NCI-H2171 (cell line): ENCODE measurements around the gene CRADD.
"Not testable (repeated sequence)": the region's sequence is repeated elsewhere in the genome, so short reads cannot be mapped to it uniquely, and the experiment has no call there.

Experiments used
- DNase-seq: peaks from one replicate; lab custom pipeline; 2025; lab: John Stamatoyannopoulos, UW

CRADD gene

DNA sequence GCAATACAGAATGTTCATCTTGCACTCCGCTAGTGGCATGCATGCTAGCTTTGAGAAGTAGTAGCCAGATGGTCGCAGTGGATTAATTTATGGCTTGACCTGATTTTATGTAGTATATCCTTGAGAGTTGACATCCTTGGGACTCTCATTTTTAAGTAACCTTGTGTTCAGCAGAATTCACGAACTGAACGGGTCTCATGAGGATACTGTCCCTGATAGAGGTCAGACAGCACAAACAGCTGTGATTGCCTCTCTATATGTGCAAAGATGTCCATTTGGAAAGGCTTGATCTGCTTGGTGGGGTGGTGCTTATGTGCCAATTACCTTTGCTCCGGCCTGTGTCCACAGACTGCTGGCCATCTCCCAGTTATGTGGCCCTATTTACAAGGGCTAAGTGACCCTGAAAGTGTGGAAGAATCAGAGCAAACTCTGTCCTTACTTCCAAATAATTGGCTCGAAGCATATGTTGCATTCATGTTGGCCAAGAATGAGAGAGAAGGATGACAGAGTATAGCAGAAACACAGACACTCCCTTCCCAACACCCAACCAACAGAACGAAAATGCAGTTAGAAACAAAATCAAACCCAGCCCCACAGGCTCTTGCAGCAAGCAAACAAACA lies 167.1 kb downstream of the CRADD start:
- no peak for DNase-seq

DNA sequence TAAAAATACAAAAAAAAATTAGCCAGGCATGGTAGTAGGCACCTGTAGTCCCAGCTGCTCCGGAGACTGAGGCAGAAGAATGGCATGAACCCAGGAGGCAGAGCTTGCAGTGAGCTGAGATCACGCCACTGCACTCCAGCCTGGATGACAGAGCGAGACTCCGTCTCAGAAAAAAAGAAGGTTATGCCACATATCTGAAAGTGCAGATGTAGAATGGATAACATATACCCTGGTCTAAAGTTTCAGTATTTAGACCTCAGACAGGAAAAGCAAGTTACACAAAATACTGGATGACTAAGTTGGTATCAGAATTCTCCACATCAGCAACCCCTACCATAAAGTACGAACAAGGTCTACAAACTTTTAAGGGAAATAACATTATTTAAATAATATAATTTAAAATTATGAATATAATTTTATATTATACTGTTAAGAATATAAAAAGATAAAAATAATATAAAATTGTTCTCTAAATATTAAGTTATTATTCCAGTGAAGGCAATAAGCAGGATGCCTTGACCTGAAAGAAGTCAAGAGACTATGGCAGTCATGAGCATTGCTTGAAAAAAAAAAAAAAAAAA lies 169.9 kb downstream of the CRADD start:
- DNase-seq: no peak

DNA sequence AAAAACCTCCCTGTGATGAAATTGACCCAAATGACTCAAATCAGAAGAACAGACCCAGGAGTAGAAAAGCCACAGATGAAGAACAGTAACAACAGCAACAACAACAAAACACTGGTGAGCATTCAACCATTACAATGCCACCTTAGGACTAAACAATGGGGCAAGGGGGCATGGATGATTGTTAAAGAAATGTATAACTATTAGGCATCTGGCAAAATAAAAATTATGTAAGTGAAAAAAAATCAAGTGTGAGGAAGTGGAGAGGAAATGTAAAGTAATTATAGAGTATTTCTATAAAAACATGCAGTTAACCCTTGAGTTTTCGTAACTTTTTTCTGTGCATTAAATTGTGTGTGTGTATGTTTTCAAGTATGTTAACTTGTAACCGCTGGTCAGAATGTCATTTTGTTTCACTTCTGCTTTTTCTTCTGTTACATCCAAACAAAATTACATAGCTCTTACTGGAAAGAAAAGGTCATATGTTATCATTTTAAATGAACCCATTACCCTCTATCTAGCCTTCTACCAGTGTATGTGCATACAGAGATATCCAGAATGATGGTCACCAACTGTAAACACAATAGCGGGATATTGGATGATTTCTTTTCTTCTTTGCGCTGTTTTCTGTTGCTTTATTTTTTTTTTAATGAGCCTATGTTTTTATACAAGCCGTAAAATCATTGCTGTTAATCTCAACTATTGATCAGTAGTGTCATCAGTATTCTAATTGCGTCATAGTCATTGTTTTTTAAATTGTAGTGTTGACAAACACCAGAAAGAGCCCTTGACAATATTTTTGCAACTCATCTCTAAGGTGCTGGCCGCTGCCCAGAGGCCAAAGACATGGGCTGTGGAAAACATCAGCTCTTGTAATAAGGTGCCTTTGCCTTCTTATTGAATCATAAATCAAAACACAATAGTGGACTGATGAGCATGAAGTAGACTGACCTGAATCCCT lies 170.6 kb downstream of the CRADD start:
- DNase-seq: no peak

DNA sequence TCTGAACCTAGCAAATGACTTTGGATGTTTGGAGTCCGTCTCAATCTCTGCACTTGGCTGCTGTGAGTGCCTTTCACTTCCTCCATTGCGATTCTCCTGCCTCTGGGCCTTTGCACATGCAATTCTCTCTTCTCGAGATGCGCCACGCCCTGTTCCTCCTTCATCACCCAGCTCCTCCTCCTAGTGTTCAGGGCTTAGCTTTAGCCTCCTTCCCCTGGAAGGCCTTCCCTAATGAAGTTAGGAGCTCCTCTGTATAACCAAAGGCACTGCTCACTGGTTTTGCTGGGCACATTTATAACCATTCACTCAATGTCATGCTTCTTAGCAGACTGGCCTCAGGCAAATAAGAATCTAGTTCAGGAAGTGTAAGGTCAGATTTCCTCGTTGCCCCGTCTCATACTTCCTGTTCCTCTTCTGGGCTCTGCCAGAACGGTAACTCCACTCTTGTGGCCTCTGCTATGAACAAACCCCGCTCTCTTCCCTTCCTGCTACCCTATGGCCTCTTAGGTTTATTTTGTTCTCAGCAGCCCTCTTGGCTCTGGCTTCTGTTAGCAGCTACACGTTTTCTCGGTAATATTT lies 171.4 kb downstream of the CRADD start:
- DNase-seq: no peak

DNA sequence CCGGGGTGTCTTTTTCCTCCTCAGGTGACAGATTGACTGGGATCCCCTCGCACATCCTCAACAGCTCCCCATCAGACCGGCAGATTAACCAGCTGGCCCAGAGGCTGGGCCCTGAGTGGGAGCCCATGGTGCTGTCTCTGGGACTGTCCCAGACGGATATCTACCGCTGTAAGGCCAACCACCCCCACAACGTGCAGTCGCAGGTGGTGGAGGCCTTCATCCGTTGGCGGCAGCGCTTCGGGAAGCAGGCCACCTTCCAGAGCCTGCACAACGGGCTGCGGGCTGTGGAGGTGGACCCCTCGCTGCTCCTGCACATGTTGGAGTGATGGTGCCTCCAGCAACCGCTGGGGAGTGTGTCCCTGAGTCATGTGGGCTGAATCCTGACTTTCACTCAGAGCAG lies 172.8 kb downstream of the CRADD start:
- no peak for DNase-seq

DNA sequence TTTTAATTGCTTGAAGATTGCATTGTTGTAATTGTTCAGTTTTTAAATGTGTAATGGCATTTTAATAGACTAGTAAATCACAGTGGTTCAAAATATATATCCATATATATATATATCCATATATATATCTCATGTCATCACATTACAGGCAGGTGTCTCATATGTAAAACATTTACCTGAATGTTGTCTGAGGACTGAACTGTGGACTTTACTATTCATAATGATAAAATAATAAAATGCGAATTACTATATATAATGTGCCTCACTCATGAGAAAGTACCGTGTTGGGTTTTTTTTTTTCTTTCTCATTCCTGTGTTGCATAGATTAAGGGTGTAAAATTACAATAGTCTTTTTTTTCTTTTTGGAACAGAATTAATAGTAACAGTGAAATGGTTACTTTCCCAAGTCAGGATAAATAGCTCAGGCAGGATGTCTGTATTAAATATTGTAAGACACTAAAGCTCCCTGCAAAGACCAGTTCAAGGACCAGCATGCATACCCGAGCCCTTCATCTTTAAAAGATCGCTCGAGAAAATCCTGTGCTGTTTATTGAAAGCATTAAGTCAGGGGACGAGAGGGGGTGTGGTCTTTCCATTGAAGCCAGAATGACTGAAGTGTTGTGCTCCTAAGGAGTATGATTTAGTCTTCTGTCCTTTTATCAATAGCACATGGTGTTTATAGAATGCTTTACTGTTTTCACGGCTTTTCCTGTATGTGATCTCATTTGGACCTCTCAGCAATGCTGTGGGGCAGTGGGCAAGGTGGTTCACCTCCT lies 173.5 kb downstream of the CRADD start:
- DNase-seq: no peak

DNA sequence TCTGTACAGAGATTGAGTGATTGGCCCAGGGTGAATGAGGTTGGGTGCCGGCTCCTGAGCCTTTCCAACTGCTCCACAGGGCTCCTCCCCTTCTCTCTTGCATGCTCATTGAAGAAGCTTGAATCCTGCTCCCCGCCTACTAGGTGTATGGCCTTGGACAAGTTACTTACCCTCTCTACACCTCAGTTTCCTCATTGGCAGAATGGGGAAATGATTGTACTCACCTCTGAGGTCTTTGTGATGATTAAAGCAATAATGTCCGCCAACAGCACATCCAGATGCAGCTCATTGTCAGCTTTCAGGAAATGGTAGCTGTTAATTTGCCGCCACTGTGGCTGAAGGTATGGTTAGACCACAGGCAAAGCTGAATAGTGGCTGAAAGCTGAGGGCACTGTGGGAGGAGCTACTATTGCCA lies 174.1 kb downstream of the CRADD start:
- DNase-seq: no peak

DNA sequence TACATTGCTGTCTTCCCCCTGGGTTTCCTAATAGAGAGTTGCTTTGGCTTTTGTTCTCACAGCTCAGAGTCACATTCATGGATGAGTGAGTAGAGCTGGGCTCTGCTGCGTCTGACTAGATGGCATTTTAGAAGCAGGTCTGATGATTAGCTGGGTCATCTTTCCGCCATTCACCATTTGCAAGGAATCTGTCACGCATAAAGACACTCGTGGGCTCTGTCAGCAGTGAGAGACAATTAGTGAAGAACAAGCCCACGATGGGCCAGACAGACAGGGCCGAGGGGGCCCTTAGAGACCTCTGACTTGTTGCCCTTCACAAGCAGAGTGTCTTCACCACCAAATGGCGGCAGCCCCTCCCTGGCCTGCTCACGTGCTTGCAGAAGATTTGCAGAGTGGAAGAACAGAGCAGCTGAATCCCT lies 175.0 kb downstream of the CRADD start:
- no peak for DNase-seq

DNA sequence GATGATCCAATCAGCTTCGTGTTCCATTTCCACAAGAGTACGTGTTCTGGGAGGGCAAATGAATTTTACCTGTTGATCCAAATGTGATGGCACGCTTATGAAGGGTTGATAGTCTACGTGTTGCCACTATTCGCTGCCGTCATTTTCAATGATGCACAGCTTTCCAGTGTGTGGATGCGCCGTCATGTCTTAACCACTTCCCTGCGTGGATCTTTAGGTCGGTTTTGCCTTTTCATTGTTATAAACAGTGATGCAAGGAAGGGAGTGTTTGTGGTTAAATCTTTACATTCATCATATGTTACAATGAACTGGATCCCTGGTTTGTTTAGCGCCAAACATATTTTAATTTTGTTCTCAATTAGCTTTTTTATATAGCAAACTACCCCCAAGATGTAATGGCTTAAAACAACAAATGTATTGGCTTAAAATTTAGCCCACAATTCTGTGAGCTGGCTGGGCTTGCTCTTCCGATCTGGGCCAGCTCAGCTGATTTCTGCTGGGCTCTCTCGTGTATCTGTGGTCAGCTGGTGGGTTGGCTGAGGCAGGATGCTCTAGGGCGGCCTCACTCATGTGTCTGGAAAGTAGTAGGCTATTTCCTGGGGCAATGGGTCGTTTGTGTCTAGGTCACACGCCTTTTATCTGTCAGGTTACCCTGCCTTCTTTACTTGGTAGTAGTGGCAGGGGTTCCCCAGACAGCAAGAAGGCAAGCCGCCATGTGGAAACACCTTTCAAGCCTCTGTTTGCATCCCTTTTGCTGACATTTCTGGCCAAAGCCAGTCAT lies 176.7 kb downstream of the CRADD start:
- no peak for DNase-seq

DNA sequence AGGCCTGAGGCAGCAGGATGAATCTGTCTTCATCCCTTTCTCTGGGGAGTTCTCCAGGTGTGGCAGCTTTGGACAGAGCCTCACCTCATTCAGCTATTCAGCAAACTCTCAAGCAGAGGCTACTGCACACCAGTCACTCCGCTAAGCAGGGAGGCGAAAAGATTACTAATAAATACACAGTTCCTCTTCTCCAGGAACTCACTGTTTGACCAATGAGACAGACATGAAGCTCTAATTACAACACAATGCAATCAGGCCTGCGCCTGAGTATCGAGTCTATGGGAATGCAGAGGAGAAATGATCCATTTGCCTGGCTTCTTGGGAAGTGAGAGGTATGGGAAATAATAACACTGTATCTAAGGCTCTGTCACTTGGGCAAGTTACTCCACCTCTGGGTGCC lies 178.1 kb downstream of the CRADD start:
- no peak for DNase-seq

DNA sequence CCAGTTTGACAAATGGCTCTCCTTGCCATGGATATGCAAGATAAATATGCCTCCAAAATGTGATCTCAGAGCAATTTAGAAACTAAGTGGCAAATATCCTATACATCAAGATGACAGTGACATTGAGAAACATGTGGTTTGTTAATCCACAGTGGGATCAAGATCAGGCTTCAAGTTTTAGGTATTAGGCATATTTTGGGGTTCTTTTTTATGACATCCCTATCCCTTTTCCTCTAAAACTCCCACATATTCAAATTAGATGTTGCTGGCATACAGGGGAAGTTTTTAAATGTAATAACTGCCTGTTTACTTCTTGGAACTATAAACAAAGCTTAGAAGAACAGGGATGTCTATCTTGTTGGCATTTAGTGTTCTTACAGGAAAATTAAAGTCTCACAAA lies 179.4 kb downstream of the CRADD start:
- no peak for DNase-seq

DNA sequence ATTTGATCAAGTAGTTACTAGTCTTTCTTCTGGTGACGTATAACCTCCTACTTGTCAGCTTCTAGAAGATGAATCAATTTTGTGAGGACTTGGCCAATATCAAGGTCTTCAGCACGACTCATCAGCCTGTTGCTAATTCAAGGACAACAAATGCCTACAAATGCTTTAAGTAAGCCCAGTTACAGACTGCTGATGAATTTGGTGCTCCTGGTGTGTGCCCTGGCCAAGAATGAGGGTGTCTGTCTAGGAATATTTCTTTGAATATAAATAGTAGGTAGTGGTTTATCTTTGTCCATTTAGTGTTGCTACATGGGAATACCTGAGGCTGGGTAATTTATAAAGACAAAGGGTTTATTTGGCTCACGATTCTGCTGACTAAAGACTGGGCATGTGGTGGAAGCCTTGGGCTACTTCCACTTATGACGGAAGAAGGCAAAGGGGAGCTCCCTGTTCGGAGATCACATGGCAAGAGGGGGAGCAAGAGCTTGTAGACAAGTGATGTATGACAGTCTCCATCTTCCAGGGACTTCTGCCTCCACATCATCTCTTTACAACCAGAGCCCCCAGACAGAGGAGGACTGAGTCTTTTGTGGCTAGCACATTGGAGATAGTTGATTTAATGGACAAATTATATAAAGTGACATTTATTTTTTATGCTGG lies 180.2 kb downstream of the CRADD start:
- no peak for DNase-seq

DNA sequence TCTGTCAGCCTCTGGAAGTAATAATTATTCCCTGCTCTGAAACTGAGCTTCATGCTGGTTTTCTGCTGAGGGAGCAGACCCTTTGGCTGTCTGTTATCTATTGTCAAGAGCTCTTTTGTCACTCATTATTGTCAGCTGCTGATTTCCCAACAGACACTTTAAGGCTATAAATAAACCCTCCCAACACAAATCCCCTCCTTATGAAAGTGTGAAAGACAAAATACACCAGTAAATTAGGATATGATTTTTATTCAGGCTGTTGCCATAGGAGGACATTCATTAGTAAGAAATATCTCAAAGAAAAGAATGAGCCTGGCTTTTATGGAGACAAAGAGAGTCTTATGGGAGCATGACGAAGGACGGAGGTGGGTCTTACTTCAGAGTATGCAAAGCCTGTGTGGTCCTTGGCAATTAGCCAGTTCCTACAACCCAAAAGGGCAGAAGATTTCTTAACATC lies 180.8 kb downstream of the CRADD start:
- DNase-seq: no peak

DNA sequence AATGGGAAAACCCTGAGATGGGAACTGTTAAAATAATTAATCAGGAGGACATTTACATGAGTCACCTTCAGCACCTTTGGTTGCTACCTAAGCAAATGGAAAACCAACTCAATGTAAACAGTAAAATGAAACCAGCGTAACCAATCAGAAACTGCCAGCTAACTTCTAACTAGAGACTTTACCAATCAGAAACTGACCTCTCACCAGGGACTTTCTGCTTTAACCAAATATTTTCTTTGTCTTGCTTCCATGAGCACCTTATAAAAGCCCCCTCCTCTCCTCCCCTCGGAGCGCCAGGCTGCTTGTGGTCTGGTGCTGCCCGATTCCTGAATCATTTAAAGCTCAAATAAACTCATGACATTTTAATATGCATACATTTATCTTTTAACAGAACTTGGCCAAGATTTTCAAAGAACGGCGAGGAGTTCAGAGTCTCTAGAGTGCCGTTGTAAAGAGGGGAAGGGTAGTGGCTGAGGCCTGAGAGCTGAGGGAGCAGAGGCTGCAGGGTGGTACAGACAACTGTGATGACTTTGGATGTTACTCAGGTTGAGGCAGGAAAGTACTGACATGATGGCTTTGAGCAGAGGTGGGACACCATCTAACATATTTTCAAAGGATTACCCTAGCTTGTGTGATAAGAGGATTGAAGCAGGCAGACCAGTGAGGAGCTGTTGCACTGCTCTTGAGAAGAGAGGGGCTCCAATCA lies 183.6 kb downstream of the CRADD start:
- no peak for DNase-seq

DNA sequence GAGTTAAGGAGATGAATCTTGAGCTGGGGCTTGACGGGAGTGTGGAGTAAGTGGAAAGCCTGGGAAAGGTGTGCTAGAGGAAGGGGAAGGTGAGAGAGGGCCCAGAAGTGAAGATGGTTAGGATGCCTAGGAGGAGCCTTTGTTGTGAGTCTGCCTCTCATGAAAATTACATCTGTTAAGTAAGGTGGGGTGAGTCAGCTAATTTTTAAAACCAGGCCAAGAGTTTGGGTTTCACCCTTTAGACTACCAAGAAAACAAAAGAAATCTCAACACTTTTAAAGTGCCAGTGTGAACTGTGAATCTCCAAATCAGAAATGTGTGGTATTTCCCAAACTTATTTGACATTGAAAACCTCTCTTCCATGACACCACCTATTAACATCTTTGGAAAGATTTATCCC lies 185.2 kb downstream of the CRADD start:
- no peak for DNase-seq

DNA sequence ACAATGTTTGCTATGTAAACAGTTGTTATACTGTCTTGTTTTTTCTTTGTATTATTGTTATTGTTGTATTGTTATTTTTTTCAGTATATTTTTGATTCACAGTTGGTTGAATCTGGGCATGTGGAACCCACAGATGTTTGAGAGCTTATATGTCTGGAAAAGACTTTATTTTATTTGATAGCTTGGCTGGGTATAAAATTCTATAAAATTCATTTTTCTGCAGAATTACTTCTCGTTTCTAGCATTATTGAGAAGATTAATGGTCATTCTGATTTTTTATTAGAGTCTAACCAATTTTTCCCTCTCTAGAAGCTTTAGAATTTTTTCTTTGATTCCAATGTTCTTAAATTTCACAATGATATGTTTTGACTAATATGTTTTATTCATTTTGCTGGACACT lies 188.6 kb downstream of the CRADD start:
- no peak for DNase-seq

DNA sequence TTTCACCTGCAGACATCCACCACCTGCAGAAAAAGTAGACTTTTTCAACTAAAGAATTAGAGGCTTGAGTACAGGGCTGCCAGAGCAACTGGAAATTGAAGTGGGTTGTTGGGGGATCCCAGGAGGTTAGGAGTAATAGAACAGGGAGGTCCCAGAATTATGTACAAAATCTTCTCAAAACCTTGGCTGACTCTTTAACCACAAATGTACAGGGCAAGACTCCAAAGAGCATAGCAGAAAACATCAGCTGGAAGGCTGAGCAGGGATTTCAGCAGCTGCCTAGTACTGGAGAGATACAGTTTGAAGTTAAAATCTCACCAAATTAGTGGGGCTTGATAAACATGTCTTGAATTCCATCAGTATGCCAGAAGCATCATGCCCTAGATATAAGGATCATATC lies 191.6 kb downstream of the CRADD start:
- no peak for DNase-seq

DNA sequence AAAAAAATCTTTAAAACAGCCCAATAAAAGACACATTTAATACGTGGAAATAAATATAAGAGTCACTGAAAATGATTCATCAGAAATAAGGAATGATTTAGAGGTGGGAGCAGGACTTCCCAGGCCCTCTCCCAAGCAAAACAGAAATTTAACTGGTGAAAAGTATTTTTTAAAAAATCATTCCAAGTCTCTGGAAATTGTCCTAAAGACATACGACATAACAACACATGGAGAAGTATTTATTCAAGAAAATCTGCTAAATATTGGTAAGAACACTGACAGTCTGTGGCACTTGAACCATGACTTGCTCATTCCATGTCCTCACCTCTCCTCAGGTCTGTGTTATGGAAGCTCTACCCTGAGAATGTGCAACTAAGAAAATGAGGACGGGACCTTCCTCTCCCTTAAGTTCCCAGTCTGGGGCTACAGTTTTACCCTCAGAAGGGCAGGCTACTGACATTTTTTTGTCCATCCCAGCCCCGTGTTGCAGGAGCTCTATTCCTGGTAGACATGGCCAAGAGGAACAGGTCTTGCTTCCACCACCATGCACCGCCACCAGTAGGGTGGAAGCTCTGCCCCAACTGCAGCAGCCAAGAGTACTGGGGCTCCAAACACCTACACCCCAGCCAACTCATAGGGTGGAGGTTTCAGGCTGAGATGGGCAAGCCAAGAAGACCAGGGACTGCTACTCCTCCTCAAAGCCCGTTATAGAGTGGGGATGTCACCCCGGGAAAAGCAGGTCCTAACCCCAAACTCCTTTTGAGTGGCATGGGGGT lies 193.0 kb downstream of the CRADD start:
- DNase-seq: no peak

DNA sequence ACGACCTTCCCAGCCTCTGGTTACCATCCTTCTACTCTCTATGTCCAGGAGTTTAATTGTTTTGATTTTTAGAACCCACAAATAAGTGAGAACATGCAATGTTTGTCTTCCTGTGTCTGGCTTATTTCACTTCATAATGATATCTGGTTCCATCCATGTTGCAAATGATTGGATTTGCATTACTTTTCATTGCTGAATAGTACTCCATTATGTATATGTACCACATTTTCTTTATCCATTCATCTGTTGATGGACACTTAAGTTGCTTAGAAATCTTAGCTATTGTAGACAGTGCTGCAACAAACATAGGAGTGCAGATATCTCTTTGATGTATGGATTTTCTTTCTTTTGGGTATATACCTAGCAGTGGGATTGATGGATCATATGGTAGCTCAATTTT lies 194.4 kb downstream of the CRADD start:
- DNase-seq: not testable (repeated sequence)
